ENCODE results near the gene MPST. TPM values are rescaled to one million over a fixed set of nuclear protein-coding genes. Genes with fewer than 3 reads are reported as not detected.

MPST gene
- 27.0 and 104 TPM in 2 replicates for total RNA-seq (ENCODE audit: low replicate concordance)

GRCh38 chr22:37019309-37020191 is at the start of gene MPST, which contains the start of gene TST:
MPST (plus strand) TSS chr22:37019742; CDS start chr22:37019837, 95 bp downstream.
TST (minus strand) TSS chr22:37019447; CDS start chr22:37018732, 715 bp downstream.

DNA sequence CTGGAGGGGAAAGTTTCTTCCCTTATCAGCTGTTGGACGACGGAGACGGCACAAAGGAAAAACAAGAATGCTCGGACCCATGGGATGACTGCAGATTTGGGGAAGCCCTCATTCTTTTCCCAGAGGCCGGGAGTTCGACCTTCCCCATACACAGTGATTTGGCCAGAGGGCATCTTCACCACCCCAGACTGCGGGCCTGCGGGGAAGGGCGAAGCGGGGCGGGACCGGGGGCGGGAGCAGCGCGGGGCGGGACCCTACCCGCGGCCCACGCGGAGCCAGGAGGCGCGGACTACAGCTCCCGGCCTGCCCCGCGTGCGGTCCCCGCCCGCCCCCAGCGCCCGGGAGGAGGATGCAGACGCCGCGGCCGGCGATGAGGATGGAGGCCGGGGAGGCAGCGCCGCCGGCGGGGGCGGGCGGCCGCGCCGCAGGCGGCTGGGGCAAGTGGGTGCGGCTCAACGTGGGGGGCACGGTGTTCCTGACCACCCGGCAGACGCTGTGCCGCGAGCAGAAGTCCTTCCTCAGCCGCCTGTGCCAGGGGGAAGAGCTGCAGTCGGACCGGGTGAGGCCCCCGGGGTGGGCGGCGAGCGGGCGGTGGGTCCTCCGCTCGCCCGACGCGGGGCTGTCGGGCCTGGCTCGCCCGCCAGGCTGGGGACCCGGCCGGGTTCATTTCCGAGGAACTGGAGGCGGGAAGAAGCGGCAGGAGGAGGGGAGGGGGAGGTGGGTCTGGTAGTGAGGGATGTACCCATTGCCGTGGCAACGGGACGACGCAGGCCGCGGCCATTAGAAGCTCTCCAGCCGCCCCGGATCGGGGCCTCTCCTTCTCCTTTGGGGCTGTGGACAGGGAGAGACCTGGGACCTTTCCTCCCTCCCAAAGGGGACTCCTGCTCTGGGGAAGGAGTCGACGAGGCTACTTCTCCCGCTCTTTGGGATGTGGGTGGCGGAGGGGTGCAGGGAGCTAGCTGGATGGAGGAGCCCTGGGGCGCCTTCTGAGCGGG is 32.1 kb downstream of the MPST start, which contains the start of gene KCTD17:
KCTD17 (plus strand) TSS at position 352 of the 995 bp plus-strand sequence; CDS start at position 371, 19 bp downstream.

Other genes starting within 250 kb of the MPST start
- gene IFT27, start 243.6 kb upstream of the MPST start, total RNA-seq (ENCODE audit: low replicate concordance) = 13.7 and 24.0 TPM in 2 replicates
- gene PVALB, start 202.7 kb upstream of the MPST start, total RNA-seq (ENCODE audit: low replicate concordance) = not detected in 2 replicates
- gene NCF4, start 158.7 kb upstream of the MPST start, total RNA-seq (ENCODE audit: low replicate concordance) = not detected in 2 replicates
- gene CSF2RB, start 106.1 kb upstream of the MPST start, total RNA-seq (ENCODE audit: low replicate concordance) = 0.47 and 1.1 TPM in 2 replicates
- gene TST, start 295 bp upstream of the MPST start, total RNA-seq (ENCODE audit: low replicate concordance) = 10.5 and 54.4 TPM in 2 replicates
- 32.2 and 41.8 TPM in 2 replicates for gene KCTD17, start 32.0 kb downstream of the MPST start, total RNA-seq (ENCODE audit: low replicate concordance)
- gene TMPRSS6, start 90.0 kb downstream of the MPST start, total RNA-seq (ENCODE audit: low replicate concordance) = not detected in 2 replicates
- gene IL2RB, start 130.2 kb downstream of the MPST start, total RNA-seq (ENCODE audit: low replicate concordance) = 0.23 TPM in 1 of 2 replicates, not detected in the other
- gene C1QTNF6, start 168.5 kb downstream of the MPST start, total RNA-seq (ENCODE audit: low replicate concordance) = 4.3 and 12.9 TPM in 2 replicates
- not detected in 2 replicates for gene SSTR3, start 192.7 kb downstream of the MPST start, total RNA-seq (ENCODE audit: low replicate concordance)
- 3.9 and 10.9 TPM in 2 replicates for gene RAC2, start 224.5 kb downstream of the MPST start, total RNA-seq (ENCODE audit: low replicate concordance)

Measured in smooth muscle cell of the coronary artery (primary cell).